ENCODE data around the gene FN1.

The FN1 gene

GRCh38 chr2:215319500-215319899, 116.4 kb downstream of the FN1 start:
- DNase-seq (ENCODE audit: low spot score) (no peak), ATAC-seq (ENCODE audit: low read depth) (no peak)
- Histone ChIP-seq H3K9me3 (ENCODE audit: severe bottlenecking) (no peaks in the 10 kb centered on the region), H3K4me3 (ENCODE audit: severe bottlenecking) (no peak overlapping the region), H3K4me1 (ENCODE audit: insufficient read depth, poor library complexity, severe bottlenecking) (peaks cover 5% of the 10 kb centered on the region), H3K27me3 (ENCODE audit: insufficient read depth, poor library complexity, severe bottlenecking) (no peaks in the 10 kb centered on the region), H3K36me3 (ENCODE audit: low read depth) (peaks cover 98% of the 10 kb centered on the region), H3K27ac (ENCODE audit: poor library complexity, severe bottlenecking) (no peak overlapping the region)
- TF ChIP-seq, protein P1, sequence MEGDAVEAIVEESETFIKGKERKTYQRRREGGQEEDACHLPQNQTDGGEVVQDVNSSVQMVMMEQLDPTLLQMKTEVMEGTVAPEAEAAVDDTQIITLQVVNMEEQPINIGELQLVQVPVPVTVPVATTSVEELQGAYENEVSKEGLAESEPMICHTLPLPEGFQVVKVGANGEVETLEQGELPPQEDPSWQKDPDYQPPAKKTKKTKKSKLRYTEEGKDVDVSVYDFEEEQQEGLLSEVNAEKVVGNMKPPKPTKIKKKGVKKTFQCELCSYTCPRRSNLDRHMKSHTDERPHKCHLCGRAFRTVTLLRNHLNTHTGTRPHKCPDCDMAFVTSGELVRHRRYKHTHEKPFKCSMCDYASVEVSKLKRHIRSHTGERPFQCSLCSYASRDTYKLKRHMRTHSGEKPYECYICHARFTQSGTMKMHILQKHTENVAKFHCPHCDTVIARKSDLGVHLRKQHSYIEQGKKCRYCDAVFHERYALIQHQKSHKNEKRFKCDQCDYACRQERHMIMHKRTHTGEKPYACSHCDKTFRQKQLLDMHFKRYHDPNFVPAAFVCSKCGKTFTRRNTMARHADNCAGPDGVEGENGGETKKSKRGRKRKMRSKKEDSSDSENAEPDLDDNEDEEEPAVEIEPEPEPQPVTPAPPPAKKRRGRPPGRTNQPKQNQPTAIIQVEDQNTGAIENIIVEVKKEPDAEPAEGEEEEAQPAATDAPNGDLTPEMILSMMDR (IDR thresholded peaks at IDR 0.05; ENCODE audit: poor library complexity, severe bottlenecking): no peak

GRCh38 chr2:215316336-215316735, 119.5 kb downstream of the FN1 start:
- TF ChIP-seq, protein P1 (IDR thresholded peaks at IDR 0.05; ENCODE audit: poor library complexity, severe bottlenecking): no peak
- no peak for ATAC-seq (ENCODE audit: low read depth)
- no peaks in the 10 kb centered on the region for H3K27me3 ChIP-seq (ENCODE audit: insufficient read depth, poor library complexity, severe bottlenecking)
- no peak for DNase-seq (ENCODE audit: low spot score)
- no peak overlapping the region for H3K4me3 ChIP-seq (ENCODE audit: severe bottlenecking)
- H3K9me3 ChIP-seq (ENCODE audit: severe bottlenecking): no peaks in the 10 kb centered on the region
- no peak overlapping the region for H3K27ac ChIP-seq (ENCODE audit: poor library complexity, severe bottlenecking)
- peaks cover 13% of the 10 kb centered on the region for H3K4me1 ChIP-seq (ENCODE audit: insufficient read depth, poor library complexity, severe bottlenecking)
- H3K36me3 ChIP-seq (ENCODE audit: low read depth): peaks cover 89% of the 10 kb centered on the region

DNA sequence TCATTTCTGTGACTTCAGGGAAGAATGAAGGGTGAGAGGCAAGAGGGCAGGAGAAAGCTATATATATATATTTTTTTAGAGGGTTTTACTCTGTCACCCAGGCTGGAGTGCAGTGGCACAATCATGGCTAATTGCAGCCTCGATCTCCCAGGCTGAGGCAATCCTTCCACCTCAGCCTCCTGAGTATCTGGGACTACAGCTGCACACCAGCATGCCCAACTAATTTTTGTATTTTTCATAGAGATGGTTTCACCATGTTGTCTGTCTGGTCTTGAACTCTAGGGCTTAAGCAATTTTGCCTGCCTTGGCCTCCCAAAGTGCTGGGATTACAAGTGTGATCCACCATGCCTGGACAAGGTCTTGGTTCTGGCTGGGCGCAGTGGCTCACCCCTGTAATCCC, 120.6 kb downstream of the FN1 start:
- ATAC-seq (ENCODE audit: low read depth) (no peak), DNase-seq (ENCODE audit: low spot score) (no peak)
- H3K27ac ChIP-seq (ENCODE audit: poor library complexity, severe bottlenecking): no peak overlapping the region
- H3K9me3 ChIP-seq (ENCODE audit: severe bottlenecking): no peaks in the 10 kb centered on the region
- H3K27me3 ChIP-seq (ENCODE audit: insufficient read depth, poor library complexity, severe bottlenecking): no peaks in the 10 kb centered on the region
- H3K4me3 ChIP-seq (ENCODE audit: severe bottlenecking): no peak overlapping the region
- TF ChIP-seq, protein P1 (IDR thresholded peaks at IDR 0.05; ENCODE audit: poor library complexity, severe bottlenecking): no peak
- H3K4me1 ChIP-seq (ENCODE audit: insufficient read depth, poor library complexity, severe bottlenecking): peaks cover 13% of the 10 kb centered on the region
- H3K36me3 ChIP-seq (ENCODE audit: low read depth): peaks cover 78% of the 10 kb centered on the region

GRCh38 chr2:215314896-215315295, 121.0 kb downstream of the FN1 start:
- no peak for DNase-seq (ENCODE audit: low spot score)
- H3K4me1 ChIP-seq (ENCODE audit: insufficient read depth, poor library complexity, severe bottlenecking): peaks cover 13% of the 10 kb centered on the region
- TF ChIP-seq, protein P1 (IDR thresholded peaks at IDR 0.05; ENCODE audit: poor library complexity, severe bottlenecking): no peak
- ATAC-seq (ENCODE audit: low read depth): no peak
- no peak overlapping the region for H3K27ac ChIP-seq (ENCODE audit: poor library complexity, severe bottlenecking)
- H3K27me3 ChIP-seq (ENCODE audit: insufficient read depth, poor library complexity, severe bottlenecking): no peaks in the 10 kb centered on the region
- H3K4me3 ChIP-seq (ENCODE audit: severe bottlenecking): no peak overlapping the region
- no peaks in the 10 kb centered on the region for H3K9me3 ChIP-seq (ENCODE audit: severe bottlenecking)
- peaks cover 74% of the 10 kb centered on the region for H3K36me3 ChIP-seq (ENCODE audit: low read depth)

- H3K4me3 ChIP-seq (ENCODE audit: severe bottlenecking): no peak overlapping the region
- H3K27ac ChIP-seq (ENCODE audit: poor library complexity, severe bottlenecking): peak overlapping the region; percentile 52
Measured at GRCh38 chr2:215313255-215313613, 122.6 kb downstream of the FN1 start.

More at GRCh38 chr2:215313255-215313613, 122.6 kb downstream of the FN1 start:
- Histone ChIP-seq H3K36me3 (ENCODE audit: low read depth) (peaks cover 58% of the 10 kb centered on the region), H3K27me3 (ENCODE audit: insufficient read depth, poor library complexity, severe bottlenecking) (no peaks in the 10 kb centered on the region), H3K9me3 (ENCODE audit: severe bottlenecking) (no peaks in the 10 kb centered on the region), H3K4me1 (ENCODE audit: insufficient read depth, poor library complexity, severe bottlenecking) (peaks cover 13% of the 10 kb centered on the region)
- DNase-seq (ENCODE audit: low spot score) (no peak), ATAC-seq (ENCODE audit: low read depth) (no peak)
- TF ChIP-seq, protein P1 (IDR thresholded peaks at IDR 0.05; ENCODE audit: poor library complexity, severe bottlenecking): no peak
